Activated CD4-positive, alpha-beta T cell treated with anti-CD3 and anti-CD28 coated beads, Interleukin-2, amount 10 ng/mL, durations not matched to agents 7 days and 5 days (primary cell): ENCODE measurements around the gene RBBP8NL. TPM values are rescaled to one million over a fixed set of nuclear protein-coding genes. Genes with fewer than 3 reads are reported as not detected.

Source experiments
- CTCF ChIA-PET: fragments of 350-600 bp; sonication (Branson Sonifier 250); formaldehyde crosslinking; loops from one replicate; lab custom pipeline; 2021; ENCODE audit warnings: antibody characterized with exemption; lab: Charles Lee
- POLR2A ChIA-PET: fragments of 350-600 bp; sonication (Branson Sonifier 250); formaldehyde crosslinking; loops from one replicate; lab custom pipeline; 2021; ENCODE audit warnings: antibody characterized with exemption; lab: Charles Lee
- DNase-seq: peaks from one replicate; pipeline ENCODE4 v3.0.0-alpha.2; 2020
- H3K27ac Mint-ChIP-seq: one replicate; pipeline ENCODE4 v1.8.0; 2021; ENCODE audit warnings: mild to moderate bottlenecking, moderate library complexity, mixed read lengths
- H3K27me3 Mint-ChIP-seq: one replicate; pipeline ENCODE4 v1.8.0; 2021; ENCODE audit warnings: mixed read lengths
- H3K36me3 Mint-ChIP-seq: one replicate; pipeline ENCODE4 v1.8.0; 2021; ENCODE audit warnings: low read depth, mixed read lengths
- H3K4me1 Mint-ChIP-seq: one replicate; pipeline ENCODE4 v1.8.0; 2021; ENCODE audit warnings: mixed read lengths
- H3K4me3 Mint-ChIP-seq: one replicate; pipeline ENCODE4 v1.8.0; 2021; ENCODE audit warnings: mild to moderate bottlenecking, moderate library complexity, mixed read lengths
- H3K9me3 Mint-ChIP-seq: one replicate; pipeline ENCODE4 v1.8.0; 2021; ENCODE audit warnings: mixed read lengths
- total RNA-seq, 2 experiments: library from RNA; stranded (reverse); gene quantifications; one replicate each; pipeline ENCODE4 v1.2.3, GENCODE V29; 2021

The RBBP8NL gene
- total RNA-seq, 2 experiments from 2014 or later, result not detected

DNA sequence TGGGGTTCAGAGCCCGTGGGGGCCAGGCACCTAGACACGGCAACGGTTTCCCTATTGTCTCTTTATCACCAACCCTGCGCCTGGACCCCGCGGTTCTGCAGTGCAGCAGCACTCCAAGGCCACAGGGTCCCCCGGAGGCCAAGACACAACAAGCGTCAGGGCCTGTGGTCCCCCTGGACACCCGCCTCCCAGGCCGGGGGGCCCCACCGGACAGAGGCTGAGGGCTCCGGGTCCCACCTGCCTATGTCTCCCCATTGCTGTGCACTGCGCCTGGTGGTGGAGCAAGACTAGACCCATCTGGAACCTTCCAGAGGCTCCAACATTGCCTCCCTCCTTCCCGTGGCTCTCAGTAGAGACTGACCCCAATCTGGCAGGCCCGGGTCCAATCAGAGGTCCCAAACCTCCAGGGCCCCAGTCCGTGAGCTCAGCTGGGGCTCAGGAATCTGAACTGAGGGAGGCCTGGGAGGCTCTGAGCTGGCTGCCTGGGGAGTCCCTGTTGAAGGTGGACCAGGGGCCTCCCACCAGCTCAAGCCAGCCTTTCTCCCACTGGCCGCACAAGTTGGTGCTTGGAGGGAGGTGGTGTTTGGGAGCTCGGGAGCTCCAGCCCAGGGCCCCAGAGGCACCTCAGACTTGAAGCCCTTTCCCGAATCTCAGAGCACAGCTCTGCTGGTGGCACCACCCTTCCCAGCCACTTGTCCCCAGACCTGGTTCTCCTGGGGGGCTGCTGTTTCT, 39.6 kb upstream of the RBBP8NL start:
- no peaks in the 10 kb centered on the region for H3K9me3 Mint-ChIP-seq
- no peaks in the 10 kb centered on the region for H3K36me3 Mint-ChIP-seq
- no peaks in the 10 kb centered on the region for H3K4me1 Mint-ChIP-seq
- CTCF ChIA-PET, result no interaction called here
- no peak overlapping the region for H3K4me3 Mint-ChIP-seq
- DNase-seq, result no peak
- no peak overlapping the region for H3K27ac Mint-ChIP-seq
- peaks cover 6% of the 10 kb centered on the region for H3K27me3 Mint-ChIP-seq
- POLR2A ChIA-PET, result no interaction called here

DNA sequence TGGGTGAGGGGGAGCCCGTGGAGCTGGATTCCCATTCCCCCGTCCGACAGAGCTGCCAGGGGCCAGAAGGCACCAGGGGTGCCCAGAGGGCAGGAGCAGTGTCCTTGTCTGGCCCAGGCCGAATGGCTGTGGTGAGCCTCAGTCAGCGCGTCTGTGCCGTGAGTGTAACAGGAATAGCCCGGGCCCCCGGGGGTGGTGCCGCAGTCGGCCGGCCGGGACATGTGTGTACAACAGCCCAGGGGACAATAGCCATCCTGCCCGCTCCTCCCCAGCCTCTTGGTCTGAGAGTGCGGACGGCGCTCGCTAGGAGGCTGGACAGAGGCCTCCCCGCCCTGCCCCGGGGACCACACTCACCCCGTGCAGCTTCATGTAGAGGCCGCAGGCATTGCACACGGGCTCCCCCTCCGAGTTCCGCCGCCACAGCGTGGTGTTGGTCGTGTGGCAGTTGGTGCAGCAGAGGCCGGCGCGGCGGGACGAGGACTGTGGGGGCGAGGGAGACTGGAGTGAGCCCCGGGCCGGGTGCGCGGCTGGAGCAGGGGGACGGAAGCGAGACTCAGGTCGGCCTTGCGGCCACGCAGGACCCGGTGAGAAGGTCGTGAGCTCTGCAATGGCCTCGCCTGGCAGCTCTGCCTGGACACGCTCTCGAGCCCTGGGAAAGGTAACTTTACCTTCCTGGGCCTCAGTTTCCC, 38.9 kb upstream of the RBBP8NL start:
- ChIA-PET CTCF (no interaction called here), POLR2A (no interaction called here)
- Mint-ChIP-seq H3K9me3 (no peaks in the 10 kb centered on the region), H3K4me3 (no peak overlapping the region), H3K4me1 (no peaks in the 10 kb centered on the region), H3K27ac (no peak overlapping the region), H3K36me3 (no peaks in the 10 kb centered on the region), H3K27me3 (peaks cover 4% of the 10 kb centered on the region)
- no peak for DNase-seq

DNA sequence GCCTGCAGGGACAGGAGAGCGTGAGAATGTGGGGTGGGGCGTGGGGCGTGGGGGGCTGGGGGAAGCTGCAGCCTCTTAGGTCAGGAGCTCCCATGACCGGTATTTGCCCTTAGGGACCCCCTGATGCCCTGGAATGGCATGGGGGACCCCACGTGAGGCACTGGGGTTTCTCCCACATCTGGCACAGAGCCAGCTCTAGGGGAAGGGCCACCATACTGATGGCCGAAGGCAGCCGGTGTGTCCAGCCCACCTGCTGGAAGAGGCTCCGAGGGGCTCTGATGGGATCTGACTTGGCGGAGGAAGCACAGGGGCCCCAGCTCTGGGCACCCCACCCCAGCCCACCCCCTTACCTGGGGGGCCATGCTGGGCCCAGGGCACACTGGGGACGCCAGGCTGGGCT, 37.7 kb upstream of the RBBP8NL start:
- Mint-ChIP-seq H3K27ac (no peak overlapping the region), H3K27me3 (peaks cover 1% of the 10 kb centered on the region), H3K4me3 (no peak overlapping the region), H3K4me1 (no peaks in the 10 kb centered on the region), H3K9me3 (no peaks in the 10 kb centered on the region), H3K36me3 (no peaks in the 10 kb centered on the region)
- ChIA-PET CTCF (no interaction called here), POLR2A (no interaction called here)
- DNase-seq, result no peak

DNA sequence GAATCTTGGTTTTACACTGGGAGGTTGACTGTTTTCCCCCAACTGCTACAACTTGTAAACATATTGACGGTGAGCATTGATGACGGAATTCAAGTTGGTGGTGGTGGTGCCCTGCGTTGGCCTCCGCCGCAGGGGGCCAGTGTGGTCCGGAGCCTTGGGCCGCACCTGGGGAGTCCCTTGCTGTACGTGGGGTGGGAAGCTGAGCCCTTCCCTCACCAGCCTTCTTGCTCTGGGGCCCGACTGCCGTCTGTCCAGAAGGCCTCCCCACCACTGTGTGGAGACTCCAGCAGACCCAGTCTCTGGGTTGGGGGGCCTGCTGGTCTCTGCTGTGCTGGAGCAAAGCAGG, 37.1 kb upstream of the RBBP8NL start:
- no peaks in the 10 kb centered on the region for H3K9me3 Mint-ChIP-seq
- H3K27ac Mint-ChIP-seq, result no peak overlapping the region
- H3K27me3 Mint-ChIP-seq, result no peaks in the 10 kb centered on the region
- H3K4me3 Mint-ChIP-seq, result no peak overlapping the region
- no peaks in the 10 kb centered on the region for H3K4me1 Mint-ChIP-seq
- DNase-seq, result no peak
- CTCF ChIA-PET, result interaction anchor here (0.6 kb wide), 1 partner anchor 32 kb away, joined by 3 read pairs; no protein-coding TSS in a partner anchor
- POLR2A ChIA-PET, result no interaction called here
- no peaks in the 10 kb centered on the region for H3K36me3 Mint-ChIP-seq

DNA sequence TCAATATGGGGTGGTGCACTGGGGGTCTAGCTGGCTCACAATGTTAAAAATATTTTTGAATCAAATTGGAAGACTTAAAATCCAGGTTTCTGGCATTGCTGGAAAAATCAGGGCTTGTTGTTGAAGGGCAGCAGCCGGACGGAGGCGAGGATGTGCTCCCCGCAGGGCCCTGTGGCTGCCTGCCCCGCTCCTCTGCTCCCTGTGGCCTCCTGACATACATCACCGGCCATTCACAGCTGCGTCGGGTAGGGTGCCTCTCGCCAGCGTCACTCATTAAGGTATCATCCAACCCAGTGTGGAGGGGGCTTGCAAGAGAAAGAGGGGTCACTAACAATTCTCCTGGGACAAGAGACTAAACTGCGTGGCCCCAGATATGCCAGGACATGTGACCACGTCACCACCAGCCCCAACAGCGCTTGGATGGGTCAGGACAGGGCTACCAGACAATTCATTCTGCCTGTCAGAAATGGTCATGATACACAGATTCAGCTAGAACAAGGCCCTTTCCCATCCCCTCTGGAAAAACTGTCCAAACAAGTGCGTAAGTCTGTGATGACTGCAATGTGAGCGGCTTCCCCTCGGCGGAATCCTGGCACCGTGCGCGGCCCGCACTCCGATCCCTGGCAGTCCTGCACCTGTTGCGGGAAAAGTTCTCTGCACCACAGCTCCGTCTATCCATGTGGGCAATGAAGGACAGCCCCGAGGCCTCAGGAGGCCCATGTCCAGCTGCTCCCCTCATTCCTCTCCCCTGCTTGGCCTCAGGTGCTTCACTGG, 36.5 kb upstream of the RBBP8NL start:
- DNase-seq, result no peak
- Mint-ChIP-seq H3K36me3 (no peaks in the 10 kb centered on the region), H3K9me3 (no peaks in the 10 kb centered on the region), H3K4me1 (no peaks in the 10 kb centered on the region), H3K27ac (no peak overlapping the region), H3K4me3 (no peak overlapping the region), H3K27me3 (no peaks in the 10 kb centered on the region)
- ChIA-PET CTCF (interaction anchor here (0.6 kb wide), 1 partner anchor 32 kb away, joined by 3 read pairs; no protein-coding TSS in a partner anchor), POLR2A (no interaction called here)

DNA sequence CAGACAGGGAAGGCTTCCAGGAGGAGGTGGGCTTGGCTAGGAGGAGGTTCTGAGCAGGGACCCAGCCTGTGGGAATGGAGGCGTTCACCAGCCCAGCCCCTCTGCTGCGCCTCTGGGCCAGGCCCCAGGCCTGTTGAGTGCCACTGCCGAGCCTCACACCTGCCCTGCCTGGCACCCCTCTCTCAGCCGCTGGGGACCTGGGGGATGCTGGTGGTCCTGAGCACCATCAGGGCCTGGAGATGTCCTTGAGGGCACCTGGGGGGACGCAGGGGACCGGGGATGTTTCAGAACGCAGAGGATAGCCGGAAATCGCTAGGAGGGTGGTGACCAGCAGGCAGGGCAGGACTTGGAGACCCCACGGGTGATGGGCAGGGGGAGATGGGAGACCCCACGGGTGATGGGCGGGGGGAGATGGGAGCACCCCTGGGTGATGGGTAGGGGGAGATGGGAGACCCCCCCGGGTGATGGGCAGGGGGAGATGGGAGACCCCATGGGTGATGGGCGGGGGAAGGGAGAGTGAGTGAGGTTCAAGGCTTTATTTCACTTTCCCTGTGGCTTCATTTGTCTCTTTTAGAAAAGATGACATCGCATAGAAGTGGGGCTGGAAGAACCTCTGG, 35.7 kb upstream of the RBBP8NL start:
- no peaks in the 10 kb centered on the region for H3K27me3 Mint-ChIP-seq
- no peaks in the 10 kb centered on the region for H3K4me1 Mint-ChIP-seq
- no peaks in the 10 kb centered on the region for H3K9me3 Mint-ChIP-seq
- no peaks in the 10 kb centered on the region for H3K36me3 Mint-ChIP-seq
- POLR2A ChIA-PET, result no interaction called here
- no peak overlapping the region for H3K27ac Mint-ChIP-seq
- no peak for DNase-seq
- no peak overlapping the region for H3K4me3 Mint-ChIP-seq
- CTCF ChIA-PET, result no interaction called here

DNA sequence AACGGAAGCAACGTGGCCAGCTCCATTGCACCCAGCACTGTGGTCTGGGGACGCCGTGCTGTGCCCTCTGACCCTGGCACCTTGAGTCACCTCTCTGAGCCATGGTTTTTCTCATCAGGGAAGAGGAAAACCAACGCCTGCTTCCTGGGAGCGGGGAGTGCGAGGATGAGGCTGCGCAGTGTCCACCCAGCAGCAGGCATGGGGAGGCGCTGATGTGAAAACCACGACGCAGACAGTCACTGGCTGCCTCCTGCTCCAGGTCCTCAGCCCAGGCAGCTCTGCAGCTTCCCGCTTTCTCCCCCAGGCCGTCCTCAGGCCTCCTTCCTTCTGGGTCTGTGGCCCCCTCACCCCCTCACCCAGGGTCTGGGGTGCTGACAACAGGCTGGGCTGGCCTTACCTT, 34.5 kb upstream of the RBBP8NL start:
- CTCF ChIA-PET, result no interaction called here
- POLR2A ChIA-PET, result no interaction called here
- H3K27me3 Mint-ChIP-seq, result no peaks in the 10 kb centered on the region
- no peaks in the 10 kb centered on the region for H3K4me1 Mint-ChIP-seq
- no peak overlapping the region for H3K27ac Mint-ChIP-seq
- DNase-seq, result no peak
- H3K4me3 Mint-ChIP-seq, result no peak overlapping the region
- H3K9me3 Mint-ChIP-seq, result no peaks in the 10 kb centered on the region
- no peaks in the 10 kb centered on the region for H3K36me3 Mint-ChIP-seq

DNA sequence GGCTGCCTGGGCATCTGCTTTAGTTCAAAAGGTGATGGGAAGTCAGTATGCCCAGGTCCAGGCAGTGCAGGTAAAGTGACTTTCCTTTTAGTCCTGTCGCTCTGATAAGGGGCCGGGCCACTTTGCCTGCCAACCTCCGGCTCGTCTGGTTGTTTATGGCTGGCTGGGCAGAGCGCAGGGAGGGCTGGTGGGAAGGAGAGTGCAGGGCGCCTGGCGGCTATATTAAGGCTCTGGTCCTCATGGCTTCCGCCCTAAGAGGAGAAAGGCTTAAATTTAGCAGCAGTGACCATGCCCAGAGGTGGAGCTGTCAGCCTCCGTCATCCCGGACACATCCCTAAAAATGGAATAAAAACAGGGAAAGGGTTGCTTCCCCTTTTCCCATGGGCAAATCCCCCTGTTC, 33.8 kb upstream of the RBBP8NL start:
- H3K4me1 Mint-ChIP-seq, result no peaks in the 10 kb centered on the region
- no peaks in the 10 kb centered on the region for H3K9me3 Mint-ChIP-seq
- POLR2A ChIA-PET, result no interaction called here
- no peaks in the 10 kb centered on the region for H3K36me3 Mint-ChIP-seq
- no peak for DNase-seq
- no peaks in the 10 kb centered on the region for H3K27me3 Mint-ChIP-seq
- no peak overlapping the region for H3K27ac Mint-ChIP-seq
- CTCF ChIA-PET, result no interaction called here
- no peak overlapping the region for H3K4me3 Mint-ChIP-seq

DNA sequence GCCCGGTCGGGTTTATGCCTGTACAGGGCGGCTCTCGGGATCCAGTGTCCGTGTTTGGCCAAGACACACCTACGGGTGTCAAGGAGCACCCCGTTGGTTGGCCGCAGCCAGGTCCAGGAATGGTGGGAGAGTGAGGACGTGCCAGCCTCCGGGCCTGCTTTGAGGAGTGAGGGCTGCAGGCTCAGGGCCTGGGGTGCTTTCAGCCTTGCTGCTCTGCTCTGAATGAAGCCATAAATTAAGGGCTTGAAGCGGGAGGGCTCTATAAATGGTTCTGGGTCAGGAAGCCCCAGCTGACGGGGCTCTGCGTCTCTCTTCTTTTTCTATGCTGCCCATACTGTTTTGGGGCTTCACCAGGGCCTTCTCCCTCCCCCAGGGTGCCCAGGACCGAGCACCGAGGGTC, 33.3 kb upstream of the RBBP8NL start:
- DNase-seq, result no peak
- POLR2A ChIA-PET, result no interaction called here
- no peaks in the 10 kb centered on the region for H3K9me3 Mint-ChIP-seq

DNA sequence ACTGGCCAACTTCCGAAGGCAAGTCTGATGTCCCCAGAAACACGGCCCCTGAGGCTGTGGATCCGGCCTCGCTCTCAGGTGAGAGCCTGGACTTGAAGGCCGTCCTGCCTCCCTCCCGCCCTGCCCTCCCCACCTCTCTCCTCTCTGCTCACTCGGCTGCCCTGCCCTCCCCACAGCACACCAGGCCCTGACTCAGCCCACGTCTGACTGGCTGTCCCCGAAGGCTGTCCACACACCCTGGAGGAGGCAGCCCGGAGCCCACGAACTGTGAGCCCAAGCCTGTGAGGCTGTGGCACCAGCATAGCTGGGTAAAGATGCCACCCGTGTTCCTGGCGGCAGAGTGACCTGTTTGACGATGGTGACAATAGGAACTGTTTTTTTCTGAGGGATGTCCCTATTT, 32.1 kb upstream of the RBBP8NL start:
- Mint-ChIP-seq H3K4me1 (no peaks in the 10 kb centered on the region), H3K27me3 (no peaks in the 10 kb centered on the region), H3K4me3 (no peak overlapping the region), H3K9me3 (no peaks in the 10 kb centered on the region), H3K27ac (no peak overlapping the region), H3K36me3 (no peaks in the 10 kb centered on the region)
- ChIA-PET POLR2A (no interaction called here), CTCF (no interaction called here)
- DNase-seq, result no peak

More for the DNA sequence above, 33.3 kb upstream of the RBBP8NL start:
- Mint-ChIP-seq H3K27me3 (no peaks in the 10 kb centered on the region), H3K4me3 (no peak overlapping the region), H3K36me3 (no peaks in the 10 kb centered on the region), H3K27ac (no peak overlapping the region), H3K4me1 (no peaks in the 10 kb centered on the region)
- CTCF ChIA-PET, result no interaction called here

DNA sequence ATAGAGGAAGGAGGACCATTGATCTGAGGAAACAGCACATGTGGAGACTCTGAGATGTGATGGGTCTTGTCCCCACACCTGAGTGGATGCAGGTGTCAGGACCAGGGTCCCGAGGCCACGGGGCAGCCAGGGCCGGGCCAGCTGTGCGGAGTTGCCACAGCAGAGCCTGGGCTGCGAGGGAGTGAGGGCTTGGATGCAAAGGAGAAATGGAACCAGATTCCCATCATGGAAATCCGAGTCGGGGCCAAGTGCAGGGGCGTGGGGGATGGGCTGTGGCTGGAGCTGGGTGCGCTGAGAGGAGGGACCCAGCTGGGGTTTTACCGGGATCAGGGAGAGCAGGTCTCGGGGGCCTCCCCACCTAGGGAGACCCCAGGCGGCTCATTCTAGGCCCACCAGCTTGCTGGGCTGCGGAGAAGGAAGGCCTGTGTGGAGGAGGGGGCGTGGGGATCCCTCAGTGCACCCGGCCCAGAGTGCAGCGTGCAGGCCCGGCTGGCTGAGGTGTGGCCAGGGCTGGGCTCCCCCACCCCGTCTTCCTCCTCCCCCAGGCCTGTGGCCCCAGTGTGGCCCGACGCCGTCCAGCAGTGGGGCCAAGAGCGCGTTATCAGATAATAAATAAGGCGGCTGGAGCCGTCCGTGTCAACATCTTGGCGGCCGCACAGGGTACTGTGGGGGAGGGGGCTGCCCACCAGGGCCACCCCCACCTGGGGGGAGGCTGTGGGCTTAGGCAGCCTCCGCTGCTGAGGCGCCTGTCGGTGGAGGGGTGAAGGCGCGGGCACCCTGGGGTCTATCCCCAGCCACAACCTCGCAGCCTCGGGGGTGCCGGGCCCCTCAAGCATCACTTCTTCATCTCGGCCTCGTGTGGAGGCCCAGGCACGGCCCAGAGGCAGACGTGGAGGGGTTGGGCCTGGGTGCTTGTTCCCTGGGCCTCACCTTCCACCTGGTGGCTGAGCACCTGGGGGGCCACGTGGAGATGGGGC, 31.2 kb upstream of the RBBP8NL start:
- H3K4me3 Mint-ChIP-seq, result no peak overlapping the region
- H3K27ac Mint-ChIP-seq, result no peak overlapping the region
- H3K36me3 Mint-ChIP-seq, result no peaks in the 10 kb centered on the region
- DNase-seq, result no peak
- H3K27me3 Mint-ChIP-seq, result no peaks in the 10 kb centered on the region
- ChIA-PET POLR2A (no interaction called here), CTCF (no interaction called here)
- no peaks in the 10 kb centered on the region for H3K9me3 Mint-ChIP-seq
- no peaks in the 10 kb centered on the region for H3K4me1 Mint-ChIP-seq

DNA sequence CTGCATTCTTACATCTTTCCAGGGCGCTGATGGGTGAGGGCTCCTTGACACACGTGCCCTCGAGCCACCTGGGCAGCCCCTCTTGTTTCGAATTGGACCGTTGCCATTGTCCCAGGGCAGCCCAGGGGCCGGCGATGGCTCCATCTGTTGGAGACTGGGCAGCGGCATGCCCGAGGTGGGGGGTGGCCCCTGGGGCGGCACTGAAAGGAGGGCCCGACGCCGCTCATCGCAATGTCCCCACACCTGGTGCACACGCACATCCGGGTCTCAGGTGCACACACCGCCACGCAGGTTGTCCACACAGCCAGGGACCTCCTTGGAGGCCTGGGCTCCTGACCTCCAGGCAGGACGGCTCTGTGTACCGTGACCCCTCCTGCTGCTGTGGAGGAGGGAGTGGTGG, 30.5 kb upstream of the RBBP8NL start:
- H3K9me3 Mint-ChIP-seq, result no peaks in the 10 kb centered on the region
- POLR2A ChIA-PET, result no interaction called here
- no peaks in the 10 kb centered on the region for H3K27me3 Mint-ChIP-seq
- H3K4me3 Mint-ChIP-seq, result no peak overlapping the region
- H3K4me1 Mint-ChIP-seq, result no peaks in the 10 kb centered on the region
- CTCF ChIA-PET, result no interaction called here
- no peak overlapping the region for H3K27ac Mint-ChIP-seq
- no peaks in the 10 kb centered on the region for H3K36me3 Mint-ChIP-seq
- no peak for DNase-seq
